Epithelial cell of esophagus (primary cell): ENCODE data around the gene EPHA5.

Experiments
- DNase-seq: peaks from one replicate; pipeline ENCODE4 v3.0.0; 2010; ENCODE audit warnings: low read depth
- H3K4me3 ChIP-seq: 2 replicates; pipeline ENCODE4 v1.5.1; 2011; ENCODE audit warnings: mild to moderate bottlenecking, low read length, control low read depth
- CTCF ChIP-seq: IDR thresholded peaks from 2 replicates; pipeline ENCODE4 v1.5.1; 2011; ENCODE audit warnings: low read depth, mild to moderate bottlenecking, low read length, control low read depth, inconsistent platforms; ENCODE audit not compliant: insufficient read depth; ENCODE audit errors: missing control alignments

The EPHA5 gene

DNA sequence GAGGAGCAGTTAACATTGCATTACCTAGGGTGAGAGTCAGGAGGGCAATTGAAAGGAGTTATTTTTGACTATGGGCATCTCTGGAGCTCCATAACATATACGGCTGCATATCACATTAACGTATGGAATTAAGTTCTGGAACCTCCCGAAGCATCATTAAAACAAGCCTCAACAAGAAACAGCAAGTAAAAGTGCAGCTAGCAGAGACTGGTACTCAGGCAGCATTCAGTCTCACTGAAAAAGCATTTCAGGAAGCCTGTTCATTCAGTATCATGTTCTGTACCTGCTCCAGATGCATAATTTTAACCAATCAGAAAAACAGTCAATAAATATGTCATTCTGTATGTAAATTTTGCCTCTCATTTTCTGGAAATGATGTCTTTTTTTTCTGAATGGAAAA lies 299.6 kb downstream of the EPHA5 start:
- DNase-seq, result peak; percentile 56
- no peak overlapping the region for H3K4me3 ChIP-seq
- no peak for TF ChIP-seq CTCF

GRCh38 chr4:65367306-65367705 lies 303.0 kb downstream of the EPHA5 start:
- no peak for TF ChIP-seq CTCF
- H3K4me3 ChIP-seq, result no peak overlapping the region
- peak; percentile 24 for DNase-seq

DNA sequence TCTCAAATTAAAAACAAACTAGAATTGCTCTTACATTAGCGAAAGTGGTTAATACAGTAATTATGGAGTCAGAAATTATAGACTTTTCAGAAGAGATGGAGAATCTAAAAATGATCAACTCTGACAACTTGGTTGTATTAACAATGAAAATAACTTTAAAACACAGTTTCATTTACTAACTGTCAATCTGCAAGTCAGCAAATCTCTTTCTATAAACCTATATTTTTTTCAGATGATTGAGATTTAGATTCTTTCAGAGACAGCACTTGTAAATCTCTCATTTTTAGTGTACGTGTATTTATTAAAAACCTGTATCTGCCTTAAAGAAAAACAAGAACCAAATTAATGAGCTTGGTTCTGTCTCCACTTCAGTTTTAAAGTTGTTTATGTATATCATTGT lies 311.4 kb downstream of the EPHA5 start:
- TF ChIP-seq CTCF, result no peak
- DNase-seq, result no peak
- no peak overlapping the region for H3K4me3 ChIP-seq

DNA sequence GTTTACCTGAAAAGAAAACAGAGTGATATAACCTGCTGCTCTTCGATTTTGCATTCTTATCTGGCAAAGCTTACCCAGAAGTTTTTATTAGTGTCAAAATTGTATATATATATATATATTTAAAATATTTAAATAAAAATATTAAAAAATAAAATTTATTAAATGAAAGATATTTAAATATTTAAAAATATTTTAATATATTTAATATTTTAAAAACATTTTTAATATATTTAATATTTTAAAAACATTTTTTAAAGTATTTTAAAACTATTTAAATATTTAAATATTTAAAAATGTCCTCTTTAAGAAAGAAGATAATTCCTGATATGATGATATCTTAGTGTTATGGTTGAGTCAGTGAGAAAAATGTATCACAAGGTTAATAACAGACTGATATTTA lies 317.2 kb downstream of the EPHA5 start:
- no peak for TF ChIP-seq CTCF
- DNase-seq, result no peak
- no peak overlapping the region for H3K4me3 ChIP-seq

DNA sequence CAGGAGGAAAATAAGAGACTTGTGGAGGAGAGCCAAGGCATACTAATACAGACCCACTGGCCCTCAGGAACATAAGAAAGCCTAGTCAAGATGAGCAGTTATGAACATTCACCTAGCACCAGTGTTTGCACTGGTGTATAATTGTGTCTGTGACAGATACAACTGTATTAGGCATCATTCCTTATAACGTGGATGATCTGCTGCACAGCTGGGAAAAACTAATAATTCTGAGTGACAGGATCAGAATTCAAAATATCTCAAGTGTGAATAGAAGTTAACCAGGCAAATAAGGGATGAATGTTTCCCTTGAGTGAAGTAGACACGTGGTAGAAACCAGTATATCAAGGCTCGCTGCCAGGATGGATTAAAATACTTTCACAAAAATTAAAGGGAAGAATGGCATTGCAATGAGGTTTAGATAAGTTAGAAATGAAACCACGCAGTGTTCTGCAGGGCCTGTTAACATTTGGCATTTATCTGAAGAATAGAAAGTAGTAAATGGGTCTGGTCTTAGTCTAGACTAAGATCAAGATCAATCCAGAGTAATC lies 325.9 kb downstream of the EPHA5 start:
- H3K4me3 ChIP-seq, result no peak overlapping the region
- TF ChIP-seq CTCF, result no peak
- DNase-seq, result peak; percentile 27

- TF ChIP-seq CTCF, result no peak
- DNase-seq, result no peak
- no peak overlapping the region for H3K4me3 ChIP-seq
Measured at GRCh38 chr4:65343342-65343741, 326.9 kb downstream of the EPHA5 start.

DNA sequence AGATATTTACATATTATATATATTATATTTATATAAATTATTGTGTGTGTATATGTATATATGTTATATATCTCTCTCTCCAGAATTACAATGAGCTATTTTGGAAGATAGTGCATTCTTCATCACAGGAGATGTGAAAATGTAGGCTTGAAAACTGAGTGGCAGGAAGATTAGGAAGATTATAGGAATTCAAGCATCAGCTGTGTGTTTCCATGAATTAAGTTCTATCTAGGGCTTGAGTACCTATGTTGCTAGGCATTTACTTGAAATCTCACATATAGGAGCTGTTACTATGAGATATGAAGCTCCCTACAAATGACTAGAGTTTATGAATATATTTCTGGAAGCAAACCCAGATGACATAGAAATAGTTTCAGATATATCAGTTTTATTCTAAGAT lies 328.7 kb downstream of the EPHA5 start:
- no peak overlapping the region for H3K4me3 ChIP-seq
- no peak for DNase-seq
- TF ChIP-seq CTCF, result no peak
